WTC11 (cell line): ENCODE results near the gene SPSB2.

Experiments used
- E2F5 ChIP-seq: sonication (generic); formaldehyde crosslinking; IDR thresholded peaks from 2 replicates; pipeline ENCODE4 v1.8.1; 2022; ENCODE audit warnings: mild to moderate bottlenecking, moderate library complexity, missing genetic modification reagents
- USF2 ChIP-seq: sonication (generic); formaldehyde crosslinking; IDR thresholded peaks from 2 replicates; pipeline ENCODE4 v1.8.1; 2023; ENCODE audit warnings: mild to moderate bottlenecking, missing genetic modification reagents, moderate library complexity
- ZSCAN18 ChIP-seq: fragments of 250-450 bp; sonication (Bioruptor Pico); IDR thresholded peaks from 2 replicates; pipeline ENCODE4 v2.1.2; 2022; ENCODE audit warnings: mild to moderate bottlenecking, moderate library complexity
- TF ChIP-seq, protein P1 (sequence below): fragments of 200-600 bp; IDR thresholded peaks from 2 replicates; pipeline ENCODE4 v1.8.0; 2022; ENCODE audit warnings: antibody characterized with exemption
- TF ChIP-seq, protein P2 (sequence below): sonication (generic); formaldehyde crosslinking; IDR thresholded peaks from 2 replicates; pipeline ENCODE4 v1.8.1; 2023; ENCODE audit warnings: mild to moderate bottlenecking, moderate library complexity, missing genetic modification reagents

DNA sequence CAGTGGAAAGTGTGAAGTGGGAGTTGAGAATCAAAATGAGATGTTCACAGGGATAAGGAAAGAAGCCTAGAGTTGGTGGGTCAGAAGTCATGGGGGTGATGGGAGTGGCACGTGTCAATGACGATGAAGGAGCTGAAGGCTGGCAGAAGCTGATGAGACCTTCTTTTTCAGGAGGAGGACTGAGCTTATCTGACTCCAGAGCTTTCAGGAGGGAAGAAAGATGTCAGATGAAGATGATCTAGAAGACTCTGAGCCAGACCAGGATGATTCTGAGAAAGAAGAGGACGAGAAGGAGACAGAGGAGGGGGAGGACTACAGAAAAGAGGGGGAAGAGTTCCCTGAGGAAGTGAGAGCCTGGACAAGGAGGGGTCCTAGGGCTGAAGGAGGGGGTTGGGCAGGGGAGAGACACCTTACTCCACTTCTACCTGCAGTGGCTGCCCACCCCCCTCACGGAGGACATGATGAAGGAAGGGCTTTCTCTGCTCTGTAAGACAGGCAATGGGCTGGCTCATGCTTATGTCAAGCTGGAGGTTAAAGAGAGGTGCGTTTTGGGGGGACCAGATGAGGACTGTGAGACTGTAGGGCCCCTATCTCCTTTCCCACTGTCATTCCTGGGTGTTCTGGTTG is 32.4 kb upstream of the SPSB2 start:
- TF ChIP-seq, protein P1, sequence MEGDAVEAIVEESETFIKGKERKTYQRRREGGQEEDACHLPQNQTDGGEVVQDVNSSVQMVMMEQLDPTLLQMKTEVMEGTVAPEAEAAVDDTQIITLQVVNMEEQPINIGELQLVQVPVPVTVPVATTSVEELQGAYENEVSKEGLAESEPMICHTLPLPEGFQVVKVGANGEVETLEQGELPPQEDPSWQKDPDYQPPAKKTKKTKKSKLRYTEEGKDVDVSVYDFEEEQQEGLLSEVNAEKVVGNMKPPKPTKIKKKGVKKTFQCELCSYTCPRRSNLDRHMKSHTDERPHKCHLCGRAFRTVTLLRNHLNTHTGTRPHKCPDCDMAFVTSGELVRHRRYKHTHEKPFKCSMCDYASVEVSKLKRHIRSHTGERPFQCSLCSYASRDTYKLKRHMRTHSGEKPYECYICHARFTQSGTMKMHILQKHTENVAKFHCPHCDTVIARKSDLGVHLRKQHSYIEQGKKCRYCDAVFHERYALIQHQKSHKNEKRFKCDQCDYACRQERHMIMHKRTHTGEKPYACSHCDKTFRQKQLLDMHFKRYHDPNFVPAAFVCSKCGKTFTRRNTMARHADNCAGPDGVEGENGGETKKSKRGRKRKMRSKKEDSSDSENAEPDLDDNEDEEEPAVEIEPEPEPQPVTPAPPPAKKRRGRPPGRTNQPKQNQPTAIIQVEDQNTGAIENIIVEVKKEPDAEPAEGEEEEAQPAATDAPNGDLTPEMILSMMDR, result no peak
- TF ChIP-seq USF2 (CRISPR knock-in tag) (no peak), E2F5 (CRISPR knock-in tag) (no peak), ZSCAN18 (CRISPR knock-in tag) (no peak)
- TF ChIP-seq, protein P2, sequence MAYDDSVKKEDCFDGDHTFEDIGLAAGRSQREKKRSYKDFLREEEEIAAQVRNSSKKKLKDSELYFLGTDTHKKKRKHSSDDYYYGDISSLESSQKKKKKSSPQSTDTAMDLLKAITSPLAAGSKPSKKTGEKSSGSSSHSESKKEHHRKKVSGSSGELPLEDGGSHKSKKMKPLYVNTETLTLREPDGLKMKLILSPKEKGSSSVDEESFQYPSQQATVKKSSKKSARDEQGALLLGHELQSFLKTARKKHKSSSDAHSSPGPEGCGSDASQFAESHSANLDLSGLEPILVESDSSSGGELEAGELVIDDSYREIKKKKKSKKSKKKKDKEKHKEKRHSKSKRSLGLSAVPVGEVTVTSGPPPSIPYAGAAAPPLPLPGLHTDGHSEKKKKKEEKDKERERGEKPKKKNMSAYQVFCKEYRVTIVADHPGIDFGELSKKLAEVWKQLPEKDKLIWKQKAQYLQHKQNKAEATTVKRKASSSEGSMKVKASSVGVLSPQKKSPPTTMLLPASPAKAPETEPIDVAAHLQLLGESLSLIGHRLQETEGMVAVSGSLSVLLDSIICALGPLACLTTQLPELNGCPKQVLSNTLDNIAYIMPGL (CRISPR knock-in tag), result no peak
